Posterior cingulate gyrus (tissue), 11 donors: ENCODE measurements around the gene TGFB1I1.

ENCODE experiments used
- DNase-seq, 10 donors: peaks; one replicate each; pipeline versions ENCODE4 v3.0.0 to v3.0.0-alpha.2; 2020 to 2021; ENCODE audit warnings: mixed read lengths in 3 of 10
- intact Hi-C: fragments of 100-400 bp; cut with DNase I; formaldehyde crosslinking; loops from one replicate; pipeline ENCODE4 v1.15.1; 2023

Gene TGFB1I1

DNA sequence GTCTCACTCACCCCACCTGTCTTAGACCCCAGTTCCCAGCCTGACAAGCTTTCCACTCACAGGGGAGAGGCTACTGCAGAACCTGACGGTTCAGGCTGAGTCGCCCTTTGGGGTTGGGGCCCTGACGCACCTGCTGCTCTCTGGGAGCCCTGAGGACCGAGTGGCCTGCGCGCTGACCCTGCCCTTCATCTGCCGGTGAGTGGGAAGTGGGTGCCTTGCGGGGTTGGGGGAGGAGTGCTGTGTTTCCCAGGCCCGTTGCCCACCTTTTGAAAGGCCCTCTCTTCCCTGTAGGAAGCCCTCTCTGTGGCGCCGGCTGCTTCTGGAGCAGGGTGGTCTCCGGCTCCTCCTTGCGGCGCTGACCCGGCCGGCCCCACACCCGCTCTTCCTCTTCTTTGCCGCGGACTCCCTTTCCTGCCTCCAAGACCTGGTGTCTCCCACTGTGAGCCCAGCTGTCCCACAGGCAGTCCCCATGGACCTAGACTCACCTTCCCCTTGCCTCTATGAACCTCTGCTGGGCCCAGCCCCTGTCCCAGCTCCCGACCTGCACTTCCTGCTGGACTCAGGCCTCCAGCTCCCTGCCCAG is 6.1 kb upstream of the TGFB1I1 start:
- intact Hi-C loops: loop anchor here (10.0 kb wide), 1 partner anchor 399 kb away; no protein-coding TSS in a partner anchor

DNA sequence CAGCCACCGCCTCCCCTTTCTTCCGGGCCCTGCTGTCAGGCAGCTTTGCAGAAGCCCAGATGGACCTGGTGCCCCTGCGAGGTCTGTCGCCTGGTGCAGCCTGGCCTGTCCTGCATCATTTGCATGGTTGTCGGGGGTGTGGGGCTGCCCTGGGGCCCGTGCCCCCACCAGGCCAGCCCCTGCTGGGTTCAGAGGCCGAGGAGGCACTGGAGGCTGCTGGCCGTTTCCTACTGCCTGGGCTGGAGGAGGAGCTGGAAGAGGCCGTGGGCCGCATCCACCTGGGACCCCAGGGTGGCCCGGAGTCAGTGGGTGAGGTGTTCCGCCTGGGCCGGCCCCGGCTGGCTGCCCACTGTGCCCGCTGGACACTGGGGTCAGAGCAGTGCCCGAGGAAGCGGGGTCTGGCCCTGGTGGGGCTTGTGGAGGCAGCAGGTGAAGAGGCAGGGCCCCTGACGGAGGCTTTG is 5.5 kb upstream of the TGFB1I1 start:
- peak in 2 of 10 donors; percentile 65 to 76 for DNase-seq
- intact Hi-C loops: loop anchor here (10.0 kb wide), 1 partner anchor 398 kb away; no protein-coding TSS in a partner anchor

More for the DNA sequence above, 6.1 kb upstream of the TGFB1I1 start:
- DNase-seq: peak in 2 of 10 donors; percentile 47 to 72

DNA sequence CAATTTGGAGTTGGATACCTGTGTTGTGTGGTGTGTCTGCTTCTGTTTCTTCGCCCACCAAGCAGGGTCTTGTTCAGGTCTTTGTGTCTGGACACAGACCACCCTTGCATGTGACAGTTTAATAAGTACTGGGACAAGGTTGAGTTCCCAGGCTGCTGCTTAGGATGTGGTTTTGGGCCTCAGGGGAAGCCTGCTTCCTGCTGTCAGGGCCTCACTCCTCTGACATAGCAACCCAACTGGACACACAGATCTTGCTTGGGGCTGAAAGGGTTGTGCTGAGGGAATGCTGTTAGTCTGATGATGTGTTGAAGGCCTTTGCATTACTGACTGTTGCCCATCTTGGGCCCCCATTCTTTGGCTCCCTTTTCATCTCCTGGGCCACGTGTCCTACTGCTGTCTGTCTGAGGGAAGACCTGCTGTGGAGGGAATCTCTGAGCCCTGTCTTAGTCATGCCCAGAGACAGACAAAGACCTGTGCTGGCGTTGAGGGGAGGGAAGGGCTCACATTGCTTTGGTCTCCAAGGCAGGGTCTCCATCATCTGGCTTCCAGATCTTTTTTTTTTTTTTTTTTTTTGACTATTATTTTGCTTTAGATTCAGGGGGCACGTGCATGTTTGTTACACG is 4.7 kb upstream of the TGFB1I1 start:
- peak in 1 of 10 donors; percentile 39 for DNase-seq
- intact Hi-C loops: loop anchor here (10.0 kb wide), 1 partner anchor 398 kb away; no protein-coding TSS in a partner anchor

DNA sequence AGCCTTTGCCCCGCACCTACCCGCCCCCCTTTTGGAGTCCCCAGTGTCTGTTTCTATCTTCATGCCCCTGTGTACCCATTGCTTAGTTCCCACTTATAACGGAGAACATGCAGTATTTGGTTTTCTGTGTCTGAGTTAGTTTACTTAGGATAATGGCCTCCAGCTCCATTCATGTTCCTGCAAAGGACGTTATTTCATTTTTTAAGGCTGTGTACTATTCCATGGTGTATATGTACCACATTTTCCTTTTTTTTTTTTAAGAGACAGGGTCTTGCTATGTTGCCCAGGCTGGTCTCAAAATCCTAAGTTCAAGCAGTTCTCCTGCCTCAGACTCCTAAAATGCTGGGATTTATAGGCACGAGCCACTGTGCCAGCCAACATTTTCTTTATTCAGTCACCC is 4.1 kb upstream of the TGFB1I1 start:
- intact Hi-C loops: loop anchor here (10.0 kb wide), 1 partner anchor 397 kb away; no protein-coding TSS in a partner anchor
- DNase-seq: peak in 1 of 10 donors; percentile 5

DNA sequence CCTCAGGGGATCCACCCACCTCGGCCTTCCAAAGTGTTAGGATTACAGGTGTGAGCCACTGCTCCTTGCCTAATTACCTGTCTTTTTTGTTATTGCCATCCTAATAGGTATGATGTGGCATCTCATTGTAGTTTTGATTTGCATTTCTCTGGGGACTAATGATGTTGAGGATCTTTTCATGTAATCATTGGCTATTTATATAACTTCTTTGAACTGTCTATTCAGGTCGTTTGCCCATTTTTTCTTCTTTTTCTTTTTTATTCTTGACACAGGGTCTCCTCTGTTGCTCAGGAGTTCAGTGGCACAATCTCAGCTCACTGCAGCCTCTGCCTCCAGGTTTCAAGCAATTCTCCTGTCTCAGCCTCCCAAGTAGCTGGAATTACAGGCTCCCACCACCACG is 1.3 kb upstream of the TGFB1I1 start:
- intact Hi-C loops: no loop called here
- DNase-seq: peak in 1 of 10 donors; percentile 16

DNA sequence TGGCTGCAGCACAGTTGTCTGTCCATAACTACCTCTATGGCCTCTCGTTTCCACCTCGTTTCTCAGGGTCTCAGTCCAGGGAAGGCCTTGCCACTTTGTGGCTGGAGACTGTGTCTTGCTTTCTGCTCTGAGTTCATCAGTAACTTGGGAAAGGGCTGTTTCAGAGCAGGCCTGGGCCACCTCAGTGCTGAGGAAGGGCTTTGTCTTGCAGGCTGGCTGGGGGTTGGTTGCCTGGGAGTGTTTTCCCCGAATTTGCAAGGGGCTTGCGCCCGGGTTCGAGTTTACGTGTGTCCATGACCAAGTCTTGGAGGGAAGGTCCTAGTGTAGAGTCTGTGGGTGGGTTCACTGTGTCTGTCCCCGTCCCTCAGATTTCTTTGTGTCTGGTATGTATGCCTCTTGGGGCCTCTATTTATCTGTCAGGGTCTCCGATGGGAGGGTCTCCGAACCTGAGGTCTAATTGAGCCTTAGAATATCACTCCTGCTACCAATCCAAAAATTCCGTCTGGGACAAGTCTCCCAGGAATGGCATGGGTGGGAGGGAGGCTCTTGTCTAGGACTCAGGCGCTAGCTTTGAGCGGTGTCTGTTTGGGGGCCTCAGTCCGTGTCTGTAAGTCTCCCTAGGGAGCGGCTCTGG is 594 bp upstream of the TGFB1I1 start:
- DNase-seq: peak in 3 of 10 donors; percentile 38 to 78 (median 43)
- intact Hi-C loops: no loop called here

DNA sequence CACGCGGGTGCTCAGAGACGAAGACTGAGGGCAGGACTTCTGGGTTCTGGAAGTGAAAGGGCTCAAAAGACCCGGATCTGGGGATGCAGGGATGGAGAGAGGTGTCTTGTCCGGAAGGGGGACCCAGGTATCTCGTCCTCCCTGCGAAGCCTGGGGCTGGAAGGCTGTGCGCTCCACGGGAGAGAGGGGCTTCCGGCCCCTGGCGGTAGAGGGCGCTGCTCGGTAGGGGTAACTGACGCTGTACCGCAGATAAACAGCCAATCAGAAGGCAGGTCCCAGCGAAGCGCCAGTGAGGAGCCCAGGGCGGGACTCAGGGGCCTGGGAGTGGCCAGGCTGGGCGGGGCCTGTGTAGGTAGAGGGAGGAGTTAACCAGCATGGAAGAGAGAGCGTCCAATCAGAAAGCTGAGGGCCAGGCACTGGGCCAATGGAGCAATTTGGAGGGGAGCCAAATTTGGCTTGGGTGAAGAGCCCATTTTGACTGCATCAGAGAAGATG is 804 bp downstream of the TGFB1I1 start:
- peak in 2 of 10 donors; percentile 71 to 83 for DNase-seq
- intact Hi-C loops: no loop called here

DNA sequence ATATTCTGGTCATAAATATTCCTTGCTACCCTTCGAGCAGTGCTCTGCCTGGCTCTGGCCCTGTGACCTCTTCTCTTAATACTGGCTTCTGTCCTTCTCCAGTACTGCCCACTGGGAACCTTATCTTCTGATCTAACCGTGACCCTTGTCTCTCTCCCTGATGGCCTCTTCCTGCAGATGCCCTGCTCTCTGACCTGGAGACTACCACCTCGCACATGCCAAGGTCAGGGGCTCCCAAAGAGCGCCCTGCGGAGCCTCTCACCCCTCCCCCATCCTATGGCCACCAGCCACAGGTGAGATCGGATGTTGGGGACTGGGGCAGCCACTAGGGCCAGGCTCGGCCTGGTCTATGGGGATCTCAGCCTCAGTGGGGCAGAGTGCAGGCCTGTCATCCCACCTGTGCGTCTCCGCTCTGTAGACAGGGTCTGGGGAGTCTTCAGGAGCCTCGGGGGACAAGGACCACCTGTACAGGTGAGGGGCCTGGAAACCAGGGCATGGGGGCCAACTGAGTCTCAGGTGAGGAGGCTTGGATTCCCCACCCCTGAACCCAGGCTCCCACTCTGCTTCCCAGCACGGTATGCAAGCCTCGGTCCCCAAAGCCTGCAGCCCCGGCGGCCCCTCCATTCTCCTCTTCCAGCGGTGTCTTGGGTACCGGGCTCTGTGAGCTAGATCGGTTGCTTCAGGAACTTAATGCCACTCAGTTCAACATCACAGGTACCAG is 1.5 kb downstream of the TGFB1I1 start:
- peak in 2 of 10 donors; percentile 44 to 63 for DNase-seq
- intact Hi-C loops: no loop called here

DNA sequence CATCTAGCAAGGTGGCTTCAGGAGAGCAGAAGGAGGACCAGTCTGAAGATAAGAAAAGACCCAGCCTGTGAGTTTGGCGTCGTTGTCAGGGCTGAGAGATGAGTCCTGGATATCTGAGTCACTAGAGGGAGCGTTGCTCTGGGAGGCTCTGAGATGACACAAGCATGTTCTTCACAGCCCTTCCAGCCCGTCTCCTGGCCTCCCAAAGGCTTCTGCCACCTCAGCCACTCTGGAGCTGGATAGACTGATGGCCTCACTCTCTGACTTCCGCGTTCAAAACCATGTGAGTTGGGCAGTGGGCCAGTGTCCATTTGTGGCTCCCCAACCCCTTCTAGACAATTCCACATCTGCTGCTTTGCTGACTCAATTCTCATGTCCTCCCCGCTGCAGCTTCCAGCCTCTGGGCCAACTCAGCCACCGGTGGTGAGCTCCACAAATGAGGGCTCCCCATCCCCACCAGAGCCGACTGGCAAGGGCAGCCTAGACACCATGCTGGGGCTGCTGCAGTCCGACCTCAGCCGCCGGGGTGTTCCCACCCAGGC is 2.3 kb downstream of the TGFB1I1 start:
- intact Hi-C loops: no loop called here

DNA sequence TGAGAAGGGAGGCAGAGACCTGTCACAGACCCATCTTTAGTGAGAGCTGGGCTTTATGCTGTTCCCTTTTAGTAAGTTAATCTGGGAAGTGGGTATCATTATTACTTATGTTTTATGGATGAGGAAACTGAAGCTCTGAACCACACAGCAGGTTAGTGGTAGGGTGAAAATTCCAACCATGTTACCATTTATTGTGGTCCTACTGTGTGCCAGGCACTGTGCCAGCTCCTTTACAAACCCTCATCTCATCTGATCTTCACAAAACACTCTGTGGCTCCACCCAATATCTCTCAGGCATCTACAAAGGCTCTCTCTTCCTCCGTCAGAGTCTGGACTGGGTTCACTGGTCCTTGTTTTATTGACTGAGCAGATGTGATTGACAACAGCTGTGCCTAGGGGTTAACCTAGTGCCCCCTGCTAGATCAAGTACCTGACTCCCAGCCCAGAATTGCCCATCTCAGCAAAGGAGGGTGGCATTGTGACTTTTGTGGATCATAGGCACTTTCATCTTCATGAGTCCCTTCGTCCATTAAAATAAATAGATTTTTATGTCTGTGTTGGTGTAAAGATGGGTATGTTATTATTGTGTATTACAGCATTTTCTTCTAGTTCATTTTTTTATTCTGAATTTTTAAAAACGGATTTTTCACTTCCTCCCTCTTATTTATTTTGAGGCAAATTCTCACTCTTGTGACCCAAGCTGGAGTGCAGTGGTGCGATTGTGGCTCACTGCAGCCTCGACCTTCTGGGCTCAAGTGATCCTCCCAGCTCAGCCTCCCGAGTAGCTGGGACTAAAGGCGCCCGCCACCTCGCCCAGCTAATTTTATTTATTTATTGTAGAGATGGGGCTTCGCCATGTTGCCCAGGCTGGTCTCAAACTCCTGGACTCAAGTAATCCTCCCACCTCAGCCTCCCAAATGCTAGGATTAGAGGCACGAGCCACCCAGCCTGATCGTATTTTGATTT is 3.1 kb downstream of the TGFB1I1 start:
- intact Hi-C loops: no loop called here
- DNase-seq: peak in 2 of 10 donors; percentile 58 to 63

More for the DNA sequence above, 2.3 kb downstream of the TGFB1I1 start:
- peak in 2 of 10 donors; percentile 29 to 61 for DNase-seq

DNA sequence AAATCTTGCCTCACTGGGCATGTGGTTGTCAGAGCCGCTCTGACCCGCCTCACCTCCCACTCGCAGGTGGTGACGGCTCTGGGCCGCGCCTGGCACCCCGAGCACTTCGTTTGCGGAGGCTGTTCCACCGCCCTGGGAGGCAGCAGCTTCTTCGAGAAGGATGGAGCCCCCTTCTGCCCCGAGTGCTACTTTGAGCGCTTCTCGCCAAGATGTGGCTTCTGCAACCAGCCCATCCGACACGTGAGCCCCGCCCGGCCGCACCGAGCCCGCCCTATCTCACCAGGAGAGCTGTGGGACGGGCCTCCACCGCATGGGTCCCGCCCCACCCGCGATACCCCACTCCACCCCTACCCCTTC is 4.0 kb downstream of the TGFB1I1 start:
- intact Hi-C loops: no loop called here
- peak in 3 of 10 donors; percentile 66 to 82 (median 68) for DNase-seq

DNA sequence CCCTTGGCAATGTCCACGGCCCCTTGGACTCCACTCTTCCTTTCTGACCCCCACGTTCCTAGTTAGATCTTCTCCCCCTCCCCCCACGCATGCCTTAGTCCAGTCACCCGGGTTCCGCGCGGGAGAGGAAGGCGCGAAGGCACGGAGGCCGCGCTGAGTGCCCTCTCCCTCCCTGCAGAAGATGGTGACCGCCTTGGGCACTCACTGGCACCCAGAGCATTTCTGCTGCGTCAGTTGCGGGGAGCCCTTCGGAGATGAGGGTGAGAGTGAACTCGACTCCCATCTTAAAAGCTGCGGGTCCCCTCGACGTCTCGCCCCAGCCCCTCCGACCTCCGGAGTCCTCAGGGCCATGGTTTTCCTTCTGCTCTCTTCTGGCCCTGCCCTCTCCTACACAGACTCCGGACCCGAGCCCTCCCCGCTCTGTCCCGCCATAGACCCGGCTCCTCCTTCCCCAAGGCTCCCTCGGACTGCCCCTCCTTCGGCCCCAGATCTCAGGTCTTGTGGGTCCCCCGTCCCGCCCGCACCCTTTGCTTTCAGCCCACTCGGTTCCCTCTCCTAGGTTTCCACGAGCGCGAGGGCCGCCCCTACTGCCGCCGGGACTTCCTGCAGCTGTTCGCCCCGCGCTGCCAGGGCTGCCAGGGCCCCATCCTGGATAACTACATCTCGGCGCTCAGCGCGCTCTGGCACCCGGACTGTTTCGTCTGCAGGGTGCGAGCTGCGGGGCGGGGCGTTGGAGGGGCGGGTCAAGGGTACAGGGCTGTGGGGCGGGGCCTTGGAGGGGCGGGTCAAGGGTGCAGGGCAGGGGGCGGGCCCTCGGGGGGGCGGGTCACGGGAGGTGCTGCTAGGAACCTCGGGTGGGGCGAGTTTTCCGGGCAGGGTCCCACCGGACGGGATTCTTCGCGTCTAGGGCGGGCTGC is 4.6 kb downstream of the TGFB1I1 start:
- peak in 6 of 10 donors; percentile 28 to 85 (median 60) for DNase-seq
- intact Hi-C loops: no loop called here

DNA sequence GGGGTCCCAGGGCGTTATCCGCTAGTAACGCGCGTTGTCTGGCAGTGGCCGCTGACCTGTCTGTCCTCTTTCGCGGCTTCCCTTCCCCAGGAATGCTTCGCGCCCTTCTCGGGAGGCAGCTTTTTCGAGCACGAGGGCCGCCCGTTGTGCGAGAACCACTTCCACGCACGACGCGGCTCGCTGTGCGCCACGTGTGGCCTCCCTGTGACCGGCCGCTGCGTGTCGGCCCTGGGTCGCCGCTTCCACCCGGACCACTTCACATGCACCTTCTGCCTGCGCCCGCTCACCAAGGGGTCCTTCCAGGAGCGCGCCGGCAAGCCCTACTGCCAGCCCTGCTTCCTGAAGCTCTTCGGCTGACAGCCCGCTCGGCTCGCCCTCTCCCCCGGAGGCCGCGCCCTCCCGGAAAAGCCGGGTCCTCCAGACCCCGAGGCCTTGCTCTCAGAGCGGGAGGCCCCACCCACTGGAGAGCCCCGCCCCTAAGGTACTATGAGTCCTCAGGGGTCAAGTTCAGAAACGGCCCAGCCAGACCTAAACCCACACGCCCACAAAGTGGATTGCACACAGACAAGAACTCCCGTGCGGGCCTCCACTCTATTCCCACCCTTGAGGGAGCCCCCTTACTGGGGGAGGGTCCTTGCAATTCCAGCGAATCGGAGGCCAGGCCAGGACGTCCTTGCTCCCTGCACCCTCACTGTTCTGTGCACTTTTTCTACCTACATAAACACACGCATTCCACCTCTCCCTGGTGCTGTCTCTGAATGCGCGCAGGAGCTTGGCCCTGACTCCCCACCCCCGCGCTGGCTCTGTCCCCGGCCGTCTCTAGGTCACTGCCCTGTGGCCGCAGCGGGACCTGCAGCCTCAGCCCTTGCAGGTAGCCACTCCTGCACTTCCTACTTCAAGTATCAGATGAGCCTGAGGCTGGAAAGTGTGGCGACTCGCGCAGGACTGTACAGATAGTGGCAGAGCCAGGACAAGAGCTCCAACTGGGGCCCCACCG is 5.6 kb downstream of the TGFB1I1 start:
- intact Hi-C loops: no loop called here
- DNase-seq: peak in 3 of 10 donors; percentile 63 to 84 (median 67)

DNA sequence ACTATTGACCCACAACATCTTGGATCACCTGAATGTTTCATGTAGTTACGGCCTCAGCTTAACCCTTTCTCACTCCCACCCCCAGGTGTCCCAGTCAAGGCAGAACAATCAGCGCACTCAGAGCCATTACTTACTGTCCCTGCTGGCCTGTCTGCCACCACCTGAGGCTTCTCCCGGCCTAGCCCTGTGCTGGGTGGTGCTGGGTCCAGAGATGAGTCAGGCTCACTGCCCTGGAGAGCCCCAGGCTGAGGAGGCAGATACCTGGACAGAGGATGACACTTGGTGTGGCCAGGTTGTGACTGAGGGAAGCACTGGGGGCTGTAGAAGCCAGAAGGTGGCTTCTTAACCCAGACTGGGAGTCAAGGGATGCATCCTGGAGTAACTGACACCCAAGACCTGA is 7.0 kb downstream of the TGFB1I1 start:
- DNase-seq: peak in 1 of 10 donors; percentile 11
- intact Hi-C loops: no loop called here

DNA sequence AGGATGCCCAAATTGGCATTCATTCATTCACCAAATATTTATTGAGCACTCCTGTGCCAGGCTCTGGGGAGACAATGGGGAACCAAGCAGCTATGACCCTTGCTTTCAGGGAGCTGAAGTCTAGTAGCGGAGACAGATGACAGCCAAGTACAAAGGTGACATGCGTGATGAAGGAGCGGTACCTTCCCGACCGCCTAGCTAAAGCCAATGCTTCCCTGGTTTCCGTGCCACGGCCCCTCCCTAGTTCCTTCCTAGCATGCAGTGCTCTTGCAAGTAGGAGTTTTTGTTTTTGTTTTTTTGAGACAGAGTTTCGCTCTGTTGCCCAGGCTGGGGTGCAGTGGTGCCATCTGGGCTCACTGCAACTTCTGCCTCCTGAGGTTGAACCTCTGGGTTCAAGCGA is 7.8 kb downstream of the TGFB1I1 start:
- DNase-seq: peak in 1 of 10 donors; percentile 35
- intact Hi-C loops: no loop called here

DNA sequence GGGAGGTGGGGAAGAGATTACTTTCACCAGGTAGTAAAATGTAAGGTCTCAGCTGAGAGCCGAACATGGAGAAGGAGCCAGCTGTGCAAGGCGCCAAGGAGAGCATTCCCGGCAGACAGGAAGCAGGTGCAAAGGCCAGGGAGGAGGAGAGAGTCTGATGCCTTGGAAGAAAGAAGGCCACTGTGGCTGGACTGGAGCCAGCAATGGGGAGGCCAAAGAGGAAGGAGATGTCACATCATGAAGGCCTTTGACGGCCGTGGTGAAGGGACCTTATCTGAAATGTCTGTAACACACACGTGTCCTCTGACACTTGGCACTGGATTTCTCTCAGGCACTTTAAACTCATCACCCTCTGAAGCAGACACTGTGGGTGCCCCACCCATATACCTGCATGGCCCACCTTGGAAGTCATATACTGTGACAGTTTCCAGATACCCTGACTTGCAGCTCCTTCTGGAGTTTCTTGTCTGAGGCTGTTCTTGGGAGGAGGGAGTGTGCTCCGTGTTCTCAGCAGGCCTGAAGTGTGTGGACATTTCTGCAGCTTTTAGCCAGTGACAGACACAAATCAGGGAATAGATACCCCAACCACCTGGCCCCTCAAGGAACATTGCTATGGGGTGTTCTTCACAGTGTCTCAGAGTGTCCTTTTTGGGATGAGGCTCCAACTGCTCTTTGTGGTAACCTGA is 9.0 kb downstream of the TGFB1I1 start:
- DNase-seq: peak in 2 of 10 donors; percentile 43 to 53

More for the DNA sequence above, 9.0 kb downstream of the TGFB1I1 start:
- intact Hi-C loops: no loop called here
